Spleen (tissue), 13 donors: ENCODE results near the gene MMP20. TPM values are rescaled to one million over a fixed set of nuclear protein-coding genes. Genes with fewer than 3 reads are reported as not detected.

Experiments
- DNase-seq: peaks from one replicate; pipeline ENCODE4 v3.0.0-alpha.2; 2020
- H3K27ac ChIP-seq, 8 donors: fragments of 200-600 bp; sonication (generic) in 7 of 8; 1 replicate in 4 of 8; 2 replicates in 4 of 8; pipeline versions ENCODE4 v1.5.0 to v1.8.0; 2016 to 2021; ENCODE audit warnings: inconsistent platforms in 4 of 8, mild to moderate bottlenecking in 4 of 8, moderate library complexity in 1 of 8
- H3K27me3 ChIP-seq, 7 donors: fragments of 200-600 bp; sonication (generic) in 6 of 7; replicated peaks in 1 of 7; 1 replicate in 4 of 7; 2 replicates in 3 of 7; pipeline versions ENCODE4 v1.5.0 to v1.8.0; 2016 to 2021; ENCODE audit warnings: inconsistent platforms in 3 of 7, mild to moderate bottlenecking in 1 of 7
- H3K36me3 ChIP-seq, 6 donors: fragments of 200-600 bp; sonication (generic) in 5 of 6; 1 replicate in 4 of 6; 2 replicates in 2 of 6; pipeline versions ENCODE4 v1.5.0 to v1.8.0; 2016 to 2021; ENCODE audit warnings: inconsistent platforms in 2 of 6
- H3K4me1 ChIP-seq, 6 donors: fragments of 200-600 bp; sonication (generic) in 5 of 6; 1 replicate in 3 of 6; 2 replicates in 3 of 6; pipeline versions ENCODE4 v1.5.0 to v1.8.0; 2016 to 2021; ENCODE audit warnings: inconsistent platforms in 3 of 6
- H3K4me3 ChIP-seq, 8 donors: fragments of 200-600 bp; sonication (generic) in 7 of 8; 1 replicate in 4 of 8; 2 replicates in 4 of 8; pipeline versions ENCODE4 v1.5.0 to v1.8.0; 2016 to 2021; ENCODE audit warnings: inconsistent platforms in 4 of 8, mild to moderate bottlenecking in 4 of 8, moderate library complexity in 2 of 8
- H3K9me3 ChIP-seq, 8 donors: fragments of 200-600 bp; sonication (generic) in 7 of 8; 1 replicate in 4 of 8; 2 replicates in 4 of 8; pipeline versions ENCODE4 v1.5.0 to v1.8.0; 2016 to 2021; ENCODE audit warnings: inconsistent platforms in 4 of 8
- CTCF ChIP-seq, 11 experiments: fragments of 200-600 bp in 7 of 11; fragments of 450-650 bp in 4 of 11; sonication (generic) in 4 of 11; IDR thresholded peaks in 8 of 11; conservative IDR thresholded peaks in 3 of 11; 1 replicate in 7 of 11; 2 replicates in 4 of 11; pipeline versions ENCODE4 v1.4.0 to v1.8.0; 2016 to 2021; ENCODE audit warnings: antibody characterized with exemption in 11 of 11, inconsistent platforms in 4 of 11, mild to moderate bottlenecking in 1 of 11
- POLR2A ChIP-seq, 3 donors: fragments of 450-650 bp; IDR thresholded peaks; one replicate each; pipeline ENCODE4 v1.5.1; 2017; ENCODE audit warnings: antibody characterized with exemption in 3 of 3, mild to moderate bottlenecking in 1 of 3
- POLR2AphosphoS5 ChIP-seq, 3 donors: sonication (generic); formaldehyde crosslinking; IDR thresholded peaks; one replicate each; pipeline ENCODE4 v1.5.1; 2017; ENCODE audit warnings: antibody characterized with exemption in 3 of 3
- WGBS, 5 donors: extraction: QIAGEN DNeasy Blood & Tissue Kit in 3 of 5; methylation state at CpG; one replicate each; pipeline versions ENCODE4 v1.1.5 to v1.1.7; 2013 to 2018; 5-methylcytosine and 5-hydroxymethylcytosine counted together
- intact Hi-C: fragments of 100-400 bp; cut with DNase I; formaldehyde crosslinking; loops from one replicate; pipeline ENCODE4 v1.15.0; 2023; ENCODE audit warnings: low total_unique reads
- long read RNA-seq, 2 donors: transcript quantifications; one replicate each; lab custom pipeline, GENCODE V29; 2026
- polyA plus RNA-seq, 3 donors: library from polyadenylated mRNA; stranded (reverse); fragments of 200-250 nt; gene quantifications; one replicate each; pipeline ENCODE4 v1.2.1, GENCODE V29; 2013
- total RNA-seq, 7 donors: library from RNA; depleted of rRNA in 3 of 7; stranded (reverse); fragments of >200 nt in 3 of 7; fragmentation: NEBNext Ultra II Directional in 4 of 7; extraction: Animal tissue kit (Norgen Biotek cat#: 25700) in 4 of 7; gene quantifications; one replicate each; pipeline versions ENCODE4 v1.1.0 to v1.2.1, GENCODE V29; 2016 to 2021
- donor health status: healthy with polysubstance abuse.
- donor health status: DM: no; HTN: no; CAD: no; lungs with moderate emphysema.
- donor health status: DM: no; HTN: no; CAD: no.
- donor health status: Bipolar disorder and iron deficiency.
- donor health status: healthy.
- donor health status: DM: no; HTN: no; CAD: no.
- donor health status: DM: yes; HTN: yes; CAD: no.

MMP20 gene, protein sequence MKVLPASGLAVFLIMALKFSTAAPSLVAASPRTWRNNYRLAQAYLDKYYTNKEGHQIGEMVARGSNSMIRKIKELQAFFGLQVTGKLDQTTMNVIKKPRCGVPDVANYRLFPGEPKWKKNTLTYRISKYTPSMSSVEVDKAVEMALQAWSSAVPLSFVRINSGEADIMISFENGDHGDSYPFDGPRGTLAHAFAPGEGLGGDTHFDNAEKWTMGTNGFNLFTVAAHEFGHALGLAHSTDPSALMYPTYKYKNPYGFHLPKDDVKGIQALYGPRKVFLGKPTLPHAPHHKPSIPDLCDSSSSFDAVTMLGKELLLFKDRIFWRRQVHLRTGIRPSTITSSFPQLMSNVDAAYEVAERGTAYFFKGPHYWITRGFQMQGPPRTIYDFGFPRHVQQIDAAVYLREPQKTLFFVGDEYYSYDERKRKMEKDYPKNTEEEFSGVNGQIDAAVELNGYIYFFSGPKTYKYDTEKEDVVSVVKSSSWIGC
- total RNA-seq, result not detected
- under 1 TPM in 1 of 3 donors, not detected in 2; 0.11 TPM for polyA plus RNA-seq
- long read RNA-seq, donor 1, result 0 reads
- long read RNA-seq, donor 2, result 0 reads

- Histone ChIP-seq H3K36me3 (no peaks in the 10 kb centered on the region), H3K27ac (no peak within 1 kb of the TSS), H3K9me3 (no peaks in the 10 kb centered on the region), H3K27me3 (no peaks in the 10 kb centered on the region), H3K4me3 (no peak within 1 kb of the TSS), H3K4me1 (no peaks in the 10 kb centered on the region)
- WGBS, 5 donors, result 73 to 86% (median 82%) methylated on average over 5 of the region's 5 CpGs
- intact Hi-C loops, result no loop called here
- DNase-seq, result no peak
- TF ChIP-seq POLR2AphosphoS5 (IDR thresholded peaks at IDR 0.05) (no peak), POLR2A (IDR thresholded peaks at IDR 0.05) (no peak), CTCF (IDR thresholded peaks at IDR 0.05 in 8 of 11, conservative IDR thresholded peaks at IDR 0.05 in 3 of 11) (no peak)
Observed at GRCh38 chr11:102625177-102625576, at the start of gene MMP20. TSS of gene MMP20 (minus strand) at chr11:102625332. CDS start at chr11:102625319, 13 bp downstream.

DNA sequence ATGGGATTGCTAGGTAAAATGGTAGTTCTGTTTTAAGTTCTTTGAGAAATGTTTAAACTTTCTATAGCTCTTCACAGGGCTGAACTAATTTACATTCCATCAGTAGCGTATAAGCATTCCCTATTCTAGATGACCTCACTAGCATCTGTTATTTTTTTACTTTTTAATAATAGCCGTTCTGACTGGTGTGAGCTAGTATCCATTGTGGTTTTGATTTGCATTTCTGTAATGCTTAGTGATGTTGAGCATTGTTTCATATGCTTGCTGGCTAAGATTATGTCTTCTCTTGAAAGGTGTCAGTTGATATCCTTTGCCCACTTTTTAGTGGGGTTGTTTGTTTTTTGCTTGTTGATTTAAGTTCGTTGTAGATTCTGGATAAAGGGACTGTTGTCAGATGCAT is 44.5 kb upstream of the MMP20 start:
- 68 to 84% (median 78%) methylated on average over 3 of the region's 3 CpGs for WGBS, 5 donors
- no peaks in the 10 kb centered on the region for H3K36me3 ChIP-seq
- H3K4me1 ChIP-seq, result peaks cover 0 to 10% (median 4%) of the 10 kb centered on the region in 6 donors
- intact Hi-C loops, result no loop called here
- no peak overlapping the region for H3K4me3 ChIP-seq
- DNase-seq, result no peak
- H3K27me3 ChIP-seq, result peaks cover 0 to 3% (median 0%) of the 10 kb centered on the region in 7 donors
- H3K9me3 ChIP-seq, result no peaks in the 10 kb centered on the region
- H3K27ac ChIP-seq, result no peak overlapping the region
- TF ChIP-seq POLR2A (IDR thresholded peaks at IDR 0.05), result no peak
- no peak for TF ChIP-seq POLR2AphosphoS5 (IDR thresholded peaks at IDR 0.05)
- TF ChIP-seq CTCF (IDR thresholded peaks at IDR 0.05 in 8 of 11, conservative IDR thresholded peaks at IDR 0.05 in 3 of 11), result no peak

DNA sequence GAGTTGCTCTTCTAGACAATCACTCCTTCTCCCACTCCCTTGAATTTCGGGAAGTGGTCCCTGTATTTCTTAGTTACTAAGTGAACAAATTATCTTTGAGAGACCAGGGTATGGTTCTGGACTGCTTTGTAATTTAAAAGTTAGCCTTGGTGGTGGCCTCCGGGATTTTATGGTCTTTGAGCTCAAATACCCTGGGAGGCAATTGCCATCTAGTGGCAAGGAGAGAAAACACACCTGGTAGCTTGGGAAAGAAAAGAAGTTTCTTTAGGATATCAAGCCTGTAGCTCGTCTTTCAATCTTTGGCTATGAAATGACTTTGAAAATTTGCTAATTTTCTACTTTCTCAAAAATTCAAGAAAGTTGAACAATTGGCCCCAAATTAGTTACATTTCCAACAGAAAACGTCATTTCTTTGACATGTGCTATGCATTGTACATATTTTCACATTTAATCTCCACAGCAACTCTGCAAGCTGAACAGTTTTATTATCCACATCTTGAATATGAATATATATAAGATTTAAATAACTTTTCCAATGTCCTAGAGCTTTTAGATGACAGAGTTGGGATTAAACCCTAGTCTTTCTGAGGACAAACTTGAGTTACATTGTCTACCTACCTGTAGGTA is 41.3 kb upstream of the MMP20 start:
- Histone ChIP-seq H3K4me3 (no peak overlapping the region), H3K27ac (no peak overlapping the region), H3K4me1 (peaks cover 0 to 10% (median 4%) of the 10 kb centered on the region in 6 donors), H3K9me3 (no peaks in the 10 kb centered on the region), H3K27me3 (peaks cover 0 to 3% (median 0%) of the 10 kb centered on the region in 7 donors), H3K36me3 (no peaks in the 10 kb centered on the region)
- intact Hi-C loops, result no loop called here
- DNase-seq, result no peak
- TF ChIP-seq CTCF (IDR thresholded peaks at IDR 0.05 in 8 of 11, conservative IDR thresholded peaks at IDR 0.05 in 3 of 11) (peak; percentile 30 to 77 (median 69)), POLR2AphosphoS5 (IDR thresholded peaks at IDR 0.05) (no peak)
- WGBS, 5 donors, result 2 to 9% (median 5%) methylated on average over 4 of the region's 4 CpGs
